HEK293 (cell line): Measurements from ENCODE around the gene ERAP2.

ENCODE experiments used
- CTCF ChIA-PET: fragments of 350-600 bp; formaldehyde crosslinking; extraction: SDS; loops from one replicate; lab custom pipeline; 2021; ENCODE audit warnings: antibody characterized with exemption; lab: Yijun Ruan, JAX
- POLR2A ChIA-PET: fragments of 300-600 bp; formaldehyde crosslinking; extraction: SDS; loops from one replicate; lab custom pipeline; 2020; ENCODE audit warnings: antibody characterized with exemption, inconsistent platforms; lab: Yijun Ruan, JAX
- H3K27ac ChIP-seq: fragments of 200-500 bp; sonication (Bioruptor generic); 2 replicates; pipeline ENCODE4 v1.5.1; 2014; ENCODE audit warnings: low read depth, low read length, control low read depth, inconsistent platforms; ENCODE audit errors: extremely low read depth
- H3K36me3 ChIP-seq, 2 experiments: fragments of 200-500 bp in 1 of 2; sonication (Bioruptor generic) in 1 of 2; 1 replicate in 1 of 2; 2 replicates in 1 of 2; pipeline ENCODE4 v1.5.1; 2014 to 2017; ENCODE audit warnings: inconsistent platforms in 2 of 2, low read length in 2 of 2; ENCODE audit not compliant: control insufficient read depth in 2 of 2, insufficient read depth in 1 of 2
- H3K4me1 ChIP-seq: fragments of 200-500 bp; sonication (Bioruptor generic); 2 replicates; pipeline ENCODE4 v1.5.1; 2014; ENCODE audit warnings: mild to moderate bottlenecking, low read length, inconsistent platforms; ENCODE audit not compliant: control insufficient read depth, insufficient read depth
- H3K4me3 ChIP-seq: 2 replicates; pipeline ENCODE4 v1.5.1; 2011; ENCODE audit warnings: low read depth, mild to moderate bottlenecking, control low read depth, low read length, moderate library complexity
- H3K9me3 ChIP-seq: fragments of 200-500 bp; sonication (Bioruptor generic); 2 replicates; pipeline ENCODE4 v1.5.1; 2014; ENCODE audit warnings: low read depth, low read length, inconsistent platforms; ENCODE audit not compliant: control insufficient read depth, insufficient read depth
- BCL11A ChIP-seq: fragments of 450-650 bp; formaldehyde crosslinking; IDR thresholded peaks from 2 replicates; pipeline ENCODE4 v1.5.1; 2016; ENCODE audit warnings: low read depth, missing biosample characterization, missing genetic modification characterization
- SP7 ChIP-seq: fragments of 450-650 bp; formaldehyde crosslinking; IDR thresholded peaks from 2 replicates; pipeline ENCODE4 v1.5.1; 2016; ENCODE audit warnings: missing biosample characterization, missing genetic modification characterization
- ZBTB17 ChIP-seq: fragments of 450-650 bp; formaldehyde crosslinking; IDR thresholded peaks from 2 replicates; pipeline ENCODE4 v1.5.1; 2016; ENCODE audit warnings: missing biosample characterization, missing genetic modification characterization
- ZBTB7A ChIP-seq: fragments of 450-650 bp; formaldehyde crosslinking; IDR thresholded peaks from 2 replicates; pipeline ENCODE4 v1.5.1; 2016; ENCODE audit warnings: low read depth, missing biosample characterization, missing genetic modification characterization
- ZFP69B ChIP-seq: fragments of 450-650 bp; formaldehyde crosslinking; IDR thresholded peaks from 2 replicates; pipeline ENCODE4 v1.5.1; 2016; ENCODE audit warnings: missing biosample characterization, missing genetic modification characterization
- ZNF155 ChIP-seq: fragments of 450-650 bp; formaldehyde crosslinking; IDR thresholded peaks from 2 replicates; pipeline ENCODE4 v1.5.1; 2016; ENCODE audit warnings: missing biosample characterization, missing genetic modification characterization
- ZNF174 ChIP-seq: fragments of 450-650 bp; formaldehyde crosslinking; IDR thresholded peaks from 2 replicates; pipeline ENCODE4 v1.5.0; 2017; ENCODE audit warnings: missing biosample characterization, mild to moderate bottlenecking, missing genetic modification characterization
- ZNF175 ChIP-seq: fragments of 450-650 bp; formaldehyde crosslinking; IDR thresholded peaks from 2 replicates; pipeline ENCODE4 v1.5.1; 2016; ENCODE audit warnings: missing biosample characterization, missing genetic modification characterization
- ZNF184 ChIP-seq: fragments of 450-650 bp; IDR thresholded peaks from 2 replicates; pipeline ENCODE4 v1.5.1; 2018; ENCODE audit warnings: missing biosample characterization, mild to moderate bottlenecking, missing genetic modification characterization
- ZNF19 ChIP-seq: fragments of 450-650 bp; formaldehyde crosslinking; IDR thresholded peaks from 2 replicates; pipeline ENCODE4; 2016; ENCODE audit warnings: missing biosample characterization, missing genetic modification characterization, low read depth
- ZNF2 ChIP-seq: fragments of 450-650 bp; formaldehyde crosslinking; IDR thresholded peaks from 2 replicates; pipeline ENCODE4 v1.5.1; 2016; ENCODE audit warnings: missing biosample characterization, missing genetic modification characterization
- ZNF214 ChIP-seq: fragments of 450-650 bp; formaldehyde crosslinking; IDR thresholded peaks from 2 replicates; pipeline ENCODE4 v1.5.1; 2017; ENCODE audit warnings: missing biosample characterization, mild to moderate bottlenecking, missing genetic modification characterization, borderline replicate concordance
- ZNF223 ChIP-seq: fragments of 450-650 bp; formaldehyde crosslinking; IDR thresholded peaks from 2 replicates; pipeline ENCODE4 v1.5.1; 2016; ENCODE audit warnings: missing biosample characterization, missing genetic modification characterization
- ZNF302 ChIP-seq: fragments of 450-650 bp; formaldehyde crosslinking; IDR thresholded peaks from 2 replicates; pipeline ENCODE4 v1.5.1; 2016; ENCODE audit warnings: missing biosample characterization, missing genetic modification characterization, low read depth
- ZNF548 ChIP-seq: fragments of 450-650 bp; formaldehyde crosslinking; IDR thresholded peaks from 2 replicates; pipeline ENCODE4 v1.5.1; 2016; ENCODE audit warnings: missing biosample characterization, missing genetic modification characterization
- ZNF596 ChIP-seq: fragments of 450-650 bp; IDR thresholded peaks from 2 replicates; pipeline ENCODE4 v1.5.0; 2018; ENCODE audit warnings: missing biosample characterization, mild to moderate bottlenecking, missing genetic modification characterization, moderate library complexity
- ZNF600 ChIP-seq: fragments of 450-650 bp; formaldehyde crosslinking; IDR thresholded peaks from 2 replicates; pipeline ENCODE4 v1.5.1; 2016; ENCODE audit warnings: missing biosample characterization, missing genetic modification characterization
- ZNF776 ChIP-seq: fragments of 450-650 bp; formaldehyde crosslinking; IDR thresholded peaks from 2 replicates; pipeline ENCODE4 v1.5.0; 2017; ENCODE audit warnings: missing biosample characterization, missing genetic modification characterization, borderline replicate concordance
- ZNF837 ChIP-seq: fragments of 450-650 bp; formaldehyde crosslinking; IDR thresholded peaks from 2 replicates; pipeline ENCODE4 v1.5.1; 2016; ENCODE audit warnings: missing biosample characterization, missing genetic modification characterization
- TF ChIP-seq, protein P1 (sequence below): fragments of 450-650 bp; formaldehyde crosslinking; IDR thresholded peaks from 2 replicates; pipeline ENCODE4 v1.5.1; 2016; ENCODE audit warnings: missing biosample characterization, missing genetic modification characterization
- TF ChIP-seq, protein P2 (sequence below): fragments of 450-650 bp; formaldehyde crosslinking; IDR thresholded peaks from 2 replicates; pipeline ENCODE4 v1.5.1; 2016; ENCODE audit warnings: missing biosample characterization, missing genetic modification characterization
- TF ChIP-seq, protein P3 (sequence below): fragments of 450-650 bp; formaldehyde crosslinking; IDR thresholded peaks from 2 replicates; pipeline ENCODE4 v1.5.1; 2016; ENCODE audit warnings: missing biosample characterization, missing genetic modification characterization
- TF ChIP-seq, protein P4 (sequence below): fragments of 450-650 bp; formaldehyde crosslinking; IDR thresholded peaks from 2 replicates; pipeline ENCODE4 v1.5.1; 2017; ENCODE audit warnings: missing biosample characterization, missing genetic modification characterization
- TF ChIP-seq, protein P5 (sequence below): fragments of 450-650 bp; formaldehyde crosslinking; IDR thresholded peaks from 2 replicates; pipeline ENCODE4 v1.5.1; 2016; ENCODE audit warnings: missing biosample characterization, missing genetic modification characterization

Gene ERAP2

DNA sequence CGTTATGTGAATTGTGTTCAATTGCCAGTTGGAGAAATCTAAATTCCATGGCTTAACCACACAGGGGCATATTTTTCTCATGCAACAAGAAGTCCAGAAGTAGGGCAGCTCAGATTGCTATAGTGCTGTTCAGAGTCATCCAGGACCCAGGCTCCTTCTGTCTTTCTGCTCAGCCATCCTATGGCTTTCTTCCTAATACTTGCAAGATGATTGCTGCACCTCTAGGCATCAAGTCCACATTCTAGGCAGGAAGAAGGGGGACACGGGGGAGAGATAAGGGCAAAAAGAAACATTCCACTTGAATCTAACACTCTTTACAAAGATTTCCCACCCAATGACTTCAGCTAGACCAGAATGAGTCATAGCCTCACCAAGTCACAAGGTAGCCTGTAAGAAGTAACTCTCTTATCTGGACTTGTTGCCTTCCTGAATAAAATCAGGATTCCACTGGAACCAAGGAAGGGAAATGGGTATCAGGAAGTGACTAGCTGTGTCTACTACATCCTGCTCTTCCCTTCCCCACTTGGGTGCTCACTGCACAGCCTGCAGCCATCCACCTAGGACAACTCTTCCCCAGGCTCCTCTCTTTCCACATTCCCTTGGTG lies 5.3 kb downstream of the ERAP2 start (continued):
- TF ChIP-seq, protein P1, sequence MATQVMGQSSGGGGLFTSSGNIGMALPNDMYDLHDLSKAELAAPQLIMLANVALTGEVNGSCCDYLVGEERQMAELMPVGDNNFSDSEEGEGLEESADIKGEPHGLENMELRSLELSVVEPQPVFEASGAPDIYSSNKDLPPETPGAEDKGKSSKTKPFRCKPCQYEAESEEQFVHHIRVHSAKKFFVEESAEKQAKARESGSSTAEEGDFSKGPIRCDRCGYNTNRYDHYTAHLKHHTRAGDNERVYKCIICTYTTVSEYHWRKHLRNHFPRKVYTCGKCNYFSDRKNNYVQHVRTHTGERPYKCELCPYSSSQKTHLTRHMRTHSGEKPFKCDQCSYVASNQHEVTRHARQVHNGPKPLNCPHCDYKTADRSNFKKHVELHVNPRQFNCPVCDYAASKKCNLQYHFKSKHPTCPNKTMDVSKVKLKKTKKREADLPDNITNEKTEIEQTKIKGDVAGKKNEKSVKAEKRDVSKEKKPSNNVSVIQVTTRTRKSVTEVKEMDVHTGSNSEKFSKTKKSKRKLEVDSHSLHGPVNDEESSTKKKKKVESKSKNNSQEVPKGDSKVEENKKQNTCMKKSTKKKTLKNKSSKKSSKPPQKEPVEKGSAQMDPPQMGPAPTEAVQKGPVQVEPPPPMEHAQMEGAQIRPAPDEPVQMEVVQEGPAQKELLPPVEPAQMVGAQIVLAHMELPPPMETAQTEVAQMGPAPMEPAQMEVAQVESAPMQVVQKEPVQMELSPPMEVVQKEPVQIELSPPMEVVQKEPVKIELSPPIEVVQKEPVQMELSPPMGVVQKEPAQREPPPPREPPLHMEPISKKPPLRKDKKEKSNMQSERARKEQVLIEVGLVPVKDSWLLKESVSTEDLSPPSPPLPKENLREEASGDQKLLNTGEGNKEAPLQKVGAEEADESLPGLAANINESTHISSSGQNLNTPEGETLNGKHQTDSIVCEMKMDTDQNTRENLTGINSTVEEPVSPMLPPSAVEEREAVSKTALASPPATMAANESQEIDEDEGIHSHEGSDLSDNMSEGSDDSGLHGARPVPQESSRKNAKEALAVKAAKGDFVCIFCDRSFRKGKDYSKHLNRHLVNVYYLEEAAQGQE (tag by site-specific recombination) = no peak
- TF ChIP-seq ZNF600 (peak; percentile 41; the same call in 1 of the 2 replicates), ZBTB17 (tag by site-specific recombination) (peak; percentile 54; the same call in 1 of the 2 replicates), ZNF548 (tag by site-specific recombination) (no peak), SP7 (tag by site-specific recombination) (0 out of 2 replicates have a peak, but pooled peaks have one; percentile 34), ZNF19 (no peak), BCL11A (no peak)
- TF ChIP-seq, protein P2, sequence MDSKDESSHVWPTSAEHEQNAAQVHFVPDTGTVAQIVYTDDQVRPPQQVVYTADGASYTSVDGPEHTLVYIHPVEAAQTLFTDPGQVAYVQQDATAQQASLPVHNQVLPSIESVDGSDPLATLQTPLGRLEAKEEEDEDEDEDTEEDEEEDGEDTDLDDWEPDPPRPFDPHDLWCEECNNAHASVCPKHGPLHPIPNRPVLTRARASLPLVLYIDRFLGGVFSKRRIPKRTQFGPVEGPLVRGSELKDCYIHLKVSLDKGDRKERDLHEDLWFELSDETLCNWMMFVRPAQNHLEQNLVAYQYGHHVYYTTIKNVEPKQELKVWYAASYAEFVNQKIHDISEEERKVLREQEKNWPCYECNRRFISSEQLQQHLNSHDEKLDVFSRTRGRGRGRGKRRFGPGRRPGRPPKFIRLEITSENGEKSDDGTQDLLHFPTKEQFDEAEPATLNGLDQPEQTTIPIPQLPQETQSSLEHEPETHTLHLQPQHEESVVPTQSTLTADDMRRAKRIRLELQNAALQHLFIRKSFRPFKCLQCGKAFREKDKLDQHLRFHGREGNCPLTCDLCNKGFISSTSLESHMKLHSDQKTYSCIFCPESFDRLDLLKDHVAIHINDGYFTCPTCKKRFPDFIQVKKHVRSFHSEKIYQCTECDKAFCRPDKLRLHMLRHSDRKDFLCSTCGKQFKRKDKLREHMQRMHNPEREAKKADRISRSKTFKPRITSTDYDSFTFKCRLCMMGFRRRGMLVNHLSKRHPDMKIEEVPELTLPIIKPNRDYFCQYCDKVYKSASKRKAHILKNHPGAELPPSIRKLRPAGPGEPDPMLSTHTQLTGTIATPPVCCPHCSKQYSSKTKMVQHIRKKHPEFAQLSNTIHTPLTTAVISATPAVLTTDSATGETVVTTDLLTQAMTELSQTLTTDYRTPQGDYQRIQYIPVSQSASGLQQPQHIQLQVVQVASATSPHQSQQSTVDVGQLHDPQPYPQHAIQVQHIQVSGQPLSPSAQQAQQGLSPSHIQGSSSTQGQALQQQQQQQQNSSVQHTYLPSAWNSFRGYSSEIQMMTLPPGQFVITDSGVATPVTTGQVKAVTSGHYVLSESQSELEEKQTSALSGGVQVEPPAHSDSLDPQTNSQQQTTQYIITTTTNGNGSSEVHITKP (tag by site-specific recombination) = peak; percentile 93

DNA sequence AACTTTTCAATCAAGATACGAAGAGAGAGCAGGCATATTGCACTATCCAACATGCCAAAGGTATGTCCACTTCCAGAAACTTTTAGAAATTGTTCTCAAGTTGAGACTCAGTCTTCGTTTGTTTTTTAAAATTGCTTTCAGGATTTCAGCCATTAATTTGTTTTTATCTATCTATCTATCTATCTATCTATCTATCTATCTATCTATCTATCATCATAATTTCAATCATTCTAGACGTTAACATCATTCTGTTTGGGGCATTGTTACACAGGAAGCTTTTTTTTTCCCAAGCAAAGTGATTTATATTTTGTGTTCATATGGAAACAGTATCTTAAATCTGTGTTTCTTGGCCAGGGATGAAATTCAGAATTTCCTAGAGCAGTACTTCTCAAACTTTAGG lies 7.6 kb downstream of the ERAP2 start:
- Histone ChIP-seq H3K27ac (no peak overlapping the region), H3K36me3 (no peaks in the 10 kb centered on the region), H3K9me3 (no peaks in the 10 kb centered on the region), H3K4me3 (no peak overlapping the region), H3K4me1 (no peaks in the 10 kb centered on the region)
- POLR2A ChIA-PET = no interaction called here
- CTCF ChIA-PET = interaction anchor here (2.8 kb wide), 1 partner anchor 15 kb away, joined by 9 read pairs; no protein-coding TSS in a partner anchor
- TF ChIP-seq, protein P3, sequence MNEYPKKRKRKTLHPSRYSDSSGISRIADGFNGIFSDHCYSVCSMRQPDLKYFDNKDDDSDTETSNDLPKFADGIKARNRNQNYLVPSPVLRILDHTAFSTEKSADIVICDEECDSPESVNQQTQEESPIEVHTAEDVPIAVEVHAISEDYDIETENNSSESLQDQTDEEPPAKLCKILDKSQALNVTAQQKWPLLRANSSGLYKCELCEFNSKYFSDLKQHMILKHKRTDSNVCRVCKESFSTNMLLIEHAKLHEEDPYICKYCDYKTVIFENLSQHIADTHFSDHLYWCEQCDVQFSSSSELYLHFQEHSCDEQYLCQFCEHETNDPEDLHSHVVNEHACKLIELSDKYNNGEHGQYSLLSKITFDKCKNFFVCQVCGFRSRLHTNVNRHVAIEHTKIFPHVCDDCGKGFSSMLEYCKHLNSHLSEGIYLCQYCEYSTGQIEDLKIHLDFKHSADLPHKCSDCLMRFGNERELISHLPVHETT (tag by site-specific recombination) = no peak
- TF ChIP-seq ZNF302 (tag by site-specific recombination) (no peak), ZNF2 (tag by site-specific recombination) (no peak), ZNF214 (tag by site-specific recombination) (no peak), ZNF600 (no peak), ZFP69B (tag by site-specific recombination) (no peak), ZNF174 (tag by site-specific recombination) (no peak), ZNF596 (tag by site-specific recombination) (no peak), ZNF776 (tag by site-specific recombination) (no peak), ZNF184 (tag by site-specific recombination) (no peak), ZNF837 (no peak), ZNF175 (tag by site-specific recombination) (no peak), ZNF155 (tag by site-specific recombination) (no peak), ZBTB7A (tag by site-specific recombination) (no peak), ZNF223 (tag by site-specific recombination) (no peak)
- TF ChIP-seq, protein P4, sequence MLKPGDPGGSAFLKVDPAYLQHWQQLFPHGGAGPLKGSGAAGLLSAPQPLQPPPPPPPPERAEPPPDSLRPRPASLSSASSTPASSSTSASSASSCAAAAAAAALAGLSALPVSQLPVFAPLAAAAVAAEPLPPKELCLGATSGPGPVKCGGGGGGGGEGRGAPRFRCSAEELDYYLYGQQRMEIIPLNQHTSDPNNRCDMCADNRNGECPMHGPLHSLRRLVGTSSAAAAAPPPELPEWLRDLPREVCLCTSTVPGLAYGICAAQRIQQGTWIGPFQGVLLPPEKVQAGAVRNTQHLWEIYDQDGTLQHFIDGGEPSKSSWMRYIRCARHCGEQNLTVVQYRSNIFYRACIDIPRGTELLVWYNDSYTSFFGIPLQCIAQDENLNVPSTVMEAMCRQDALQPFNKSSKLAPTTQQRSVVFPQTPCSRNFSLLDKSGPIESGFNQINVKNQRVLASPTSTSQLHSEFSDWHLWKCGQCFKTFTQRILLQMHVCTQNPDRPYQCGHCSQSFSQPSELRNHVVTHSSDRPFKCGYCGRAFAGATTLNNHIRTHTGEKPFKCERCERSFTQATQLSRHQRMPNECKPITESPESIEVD (tag by site-specific recombination) = no peak
- TF ChIP-seq, protein P5, sequence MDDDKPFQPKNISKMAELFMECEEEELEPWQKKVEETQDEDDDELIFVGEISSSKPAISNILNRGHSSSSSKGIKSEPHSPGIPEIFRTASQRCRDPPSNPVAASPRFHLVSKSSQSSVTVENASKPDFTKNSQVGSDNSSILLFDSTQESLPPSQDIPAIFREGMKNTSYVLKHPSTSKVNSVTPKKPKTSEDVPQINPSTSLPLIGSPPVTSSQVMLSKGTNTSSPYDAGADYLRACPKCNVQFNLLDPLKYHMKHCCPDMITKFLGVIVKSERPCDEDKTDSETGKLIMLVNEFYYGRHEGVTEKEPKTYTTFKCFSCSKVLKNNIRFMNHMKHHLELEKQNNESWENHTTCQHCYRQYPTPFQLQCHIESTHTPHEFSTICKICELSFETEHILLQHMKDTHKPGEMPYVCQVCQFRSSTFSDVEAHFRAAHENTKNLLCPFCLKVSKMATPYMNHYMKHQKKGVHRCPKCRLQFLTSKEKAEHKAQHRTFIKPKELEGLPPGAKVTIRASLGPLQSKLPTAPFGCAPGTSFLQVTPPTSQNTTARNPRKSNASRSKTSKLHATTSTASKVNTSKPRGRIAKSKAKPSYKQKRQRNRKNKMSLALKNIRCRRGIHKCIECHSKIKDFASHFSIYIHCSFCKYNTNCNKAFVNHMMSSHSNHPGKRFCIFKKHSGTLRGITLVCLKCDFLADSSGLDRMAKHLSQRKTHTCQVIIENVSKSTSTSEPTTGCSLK = no peak
